C4-2B (cell line): Measurements from ENCODE around the gene TMEM147.

ENCODE experiments used
- CTCF ChIP-seq: fragments of 450-650 bp; conservative IDR thresholded peaks from 2 replicates; pipeline ENCODE4 v1.5.1; 2017; ENCODE audit warnings: mild to moderate bottlenecking
- ZFX ChIP-seq: fragments of 450-650 bp; IDR thresholded peaks from 2 replicates; pipeline ENCODE4 v1.6.1; 2017

- TF ChIP-seq CTCF (no peak), ZFX (no peak)
Observed at GRCh38 chr19:35560271-35560670, 14.8 kb downstream of the TMEM147 start.
